ENCODE data around the gene MFAP4.

The MFAP4 gene

DNA sequence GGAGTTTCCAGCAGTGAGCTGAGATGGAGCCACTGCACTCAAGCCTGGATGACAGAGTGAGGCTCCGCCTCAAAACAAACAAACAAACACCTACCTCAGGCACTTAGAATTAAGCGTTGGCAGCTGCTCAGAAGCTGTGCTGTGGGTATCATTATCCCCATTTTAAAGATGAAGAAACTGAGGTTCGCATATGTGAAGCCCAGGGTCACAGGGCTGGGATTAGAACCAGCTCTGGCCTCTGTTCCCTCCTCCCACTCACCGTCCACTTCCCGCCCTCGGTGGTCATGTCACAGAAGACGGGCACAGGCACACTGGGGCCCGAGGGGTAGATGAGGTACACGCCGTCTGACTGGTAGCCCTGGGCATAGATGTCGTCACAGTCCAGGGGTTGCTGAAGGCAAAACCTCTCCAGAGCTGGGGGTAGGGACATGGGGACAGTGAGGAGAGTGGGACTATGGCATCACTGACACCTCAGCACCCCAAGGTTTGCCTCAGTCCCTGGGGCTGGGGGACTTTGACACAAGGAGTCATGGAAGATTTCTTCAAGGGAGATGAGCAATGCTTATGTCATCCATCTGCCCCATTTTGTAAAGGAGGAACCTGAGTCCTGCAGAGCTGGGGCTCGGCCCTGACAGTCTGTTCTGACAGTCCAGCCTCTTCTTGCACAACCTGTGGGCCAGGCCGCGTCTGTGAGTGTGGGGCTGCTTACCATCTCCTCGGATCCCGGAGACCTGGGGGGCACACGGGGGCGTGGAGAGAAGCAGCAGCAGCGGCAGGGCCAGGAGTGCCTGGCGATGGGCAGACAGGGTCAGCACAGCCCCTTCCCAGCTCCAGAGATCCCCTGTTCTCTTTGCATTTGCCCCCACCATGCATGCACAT is 700 bp downstream of the MFAP4 start:
- DNase-seq (ENCODE audit: low read depth in 2 of 3, low spot score in 1 of 3): no peak

DNA sequence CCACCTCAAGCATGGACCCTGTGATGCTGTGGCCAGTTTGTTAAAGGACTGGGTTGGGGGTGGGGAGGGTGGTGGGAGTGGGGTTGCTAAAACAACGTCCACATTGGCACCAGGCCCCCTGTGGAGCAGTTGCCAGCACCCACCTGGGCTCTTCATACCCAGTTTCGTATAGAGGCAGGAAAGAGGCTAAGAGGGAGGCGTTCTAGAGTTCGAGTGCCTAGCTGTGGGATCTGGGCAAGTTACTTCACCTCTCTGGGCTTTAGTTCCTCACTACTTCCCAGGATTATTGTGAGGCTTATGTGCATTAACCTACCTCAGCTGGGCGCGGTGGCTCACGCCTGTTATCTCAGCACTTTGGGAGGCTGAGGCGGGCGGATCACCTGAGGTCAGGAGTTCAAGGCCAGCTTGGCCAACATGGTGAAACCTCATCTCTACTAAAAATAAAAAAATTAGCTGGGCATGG is 1.4 kb downstream of the MFAP4 start:
- DNase-seq (ENCODE audit: low read depth in 2 of 3, low spot score in 1 of 3): no peak

DNA sequence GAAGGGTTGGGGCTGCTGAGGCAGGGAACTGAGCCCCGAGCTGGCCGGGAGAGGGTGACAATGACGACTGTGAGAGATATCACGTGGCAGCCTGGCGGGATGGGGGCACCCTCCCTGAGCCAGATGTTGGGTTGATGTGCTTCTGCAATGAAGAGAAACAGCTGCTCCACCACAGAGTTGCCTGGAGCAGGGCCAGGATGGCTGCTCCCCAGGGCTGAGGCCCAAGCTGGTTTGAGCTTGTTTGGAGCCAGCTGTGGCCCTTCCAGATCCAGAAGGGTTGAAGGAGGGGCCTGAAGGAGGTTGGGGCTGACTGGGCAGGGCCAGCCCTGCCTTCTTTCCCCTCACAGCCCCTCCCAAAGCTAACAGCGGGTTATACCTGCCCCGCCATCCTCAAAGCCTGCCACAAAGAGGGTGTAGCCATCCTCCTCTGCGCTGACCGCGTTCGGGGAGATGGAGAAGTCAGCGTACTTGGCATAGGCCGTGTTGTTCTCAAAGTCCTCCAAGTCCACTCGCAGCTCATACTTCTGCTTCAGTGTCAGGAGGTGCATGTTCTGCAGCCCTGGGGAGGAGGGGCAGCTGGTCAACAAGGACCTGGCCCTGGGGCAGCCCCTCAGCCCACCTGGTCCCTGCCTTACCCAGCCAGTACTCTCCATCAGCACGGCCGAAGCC is 2.1 kb downstream of the MFAP4 start:
- no peak for DNase-seq (ENCODE audit: low read depth in 2 of 3, low spot score in 1 of 3)

DNA sequence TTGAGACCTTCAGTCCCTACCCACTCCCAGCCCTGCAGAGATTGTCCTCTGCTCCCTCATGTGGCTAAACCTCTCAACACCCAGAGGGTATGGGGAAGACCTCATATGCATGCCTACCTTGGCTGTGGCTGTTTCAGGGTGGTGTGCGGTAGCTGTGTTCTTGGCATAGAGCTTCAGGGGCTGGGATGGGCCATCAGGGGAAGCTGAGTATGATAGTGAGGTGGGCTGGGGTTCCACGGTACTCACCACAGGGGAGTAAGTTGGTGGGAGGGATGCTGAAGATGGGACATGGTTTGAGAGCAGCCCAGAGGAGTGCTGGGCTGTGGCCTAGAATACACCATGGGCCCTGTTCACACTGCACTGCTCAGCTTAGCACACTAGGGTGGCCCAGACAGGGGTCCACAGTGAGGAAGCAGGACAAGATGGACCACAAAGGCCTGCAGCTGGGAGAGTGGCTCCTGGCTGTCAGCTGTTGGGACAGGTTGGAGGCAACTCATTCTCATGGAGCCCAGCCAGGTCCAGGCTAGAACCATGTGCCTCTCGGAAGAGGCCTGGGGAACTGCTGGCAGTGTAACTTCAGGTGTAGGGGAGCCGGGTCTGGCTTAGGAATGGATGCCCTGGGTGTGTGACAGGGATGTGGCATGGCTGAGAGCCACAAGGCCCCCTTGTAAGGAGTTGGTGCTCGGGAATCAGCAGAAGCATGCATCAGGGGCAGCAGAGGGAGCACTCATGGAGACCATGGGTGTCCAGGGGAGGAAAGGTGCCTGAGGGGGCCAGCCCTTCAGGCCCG is 3.1 kb downstream of the MFAP4 start:
- no peak for DNase-seq (ENCODE audit: low read depth in 2 of 3, low spot score in 1 of 3)

DNA sequence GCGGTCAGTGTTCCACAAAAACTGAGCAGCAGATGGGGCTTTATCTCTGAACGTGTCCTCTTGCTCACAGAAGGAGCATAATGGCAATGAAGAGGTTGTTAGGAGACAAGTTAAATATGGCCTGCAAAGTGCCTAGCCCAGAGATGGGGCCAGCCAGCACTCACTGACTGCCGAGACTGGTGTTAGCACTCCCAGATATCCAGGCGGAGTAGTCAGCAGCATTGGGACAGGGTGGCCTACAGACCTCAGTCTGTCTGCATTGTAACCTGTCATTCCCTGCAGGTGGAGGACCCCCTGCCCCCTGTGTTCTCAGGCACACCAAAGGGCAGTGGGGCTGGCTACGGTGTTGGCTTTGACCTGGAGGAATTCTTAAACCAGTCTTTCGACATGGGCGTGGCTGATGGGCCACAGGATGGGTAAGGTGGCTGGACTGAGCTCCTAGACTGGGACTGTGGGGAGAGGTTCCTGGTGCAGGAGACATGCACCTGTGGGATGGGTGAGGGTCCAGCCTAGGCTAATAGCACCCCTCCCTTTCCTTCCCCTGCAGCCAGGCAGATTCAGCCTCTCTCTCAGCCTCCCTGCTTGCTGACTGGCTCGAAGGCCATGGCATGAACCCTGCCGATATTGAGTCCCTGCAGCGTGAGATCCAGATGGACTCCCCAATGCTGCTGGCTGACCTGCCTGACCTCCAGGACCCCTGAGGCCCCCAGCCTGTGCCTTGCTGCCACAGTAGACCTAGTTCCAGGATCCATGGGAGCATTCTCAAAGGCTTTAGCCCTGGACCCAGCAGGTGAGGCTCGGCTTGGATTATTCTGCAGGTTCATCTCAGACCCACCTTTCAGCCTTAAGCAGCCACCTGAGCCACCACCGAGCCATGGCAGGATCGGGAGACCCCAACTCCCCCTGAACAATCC is 4.2 kb downstream of the MFAP4 start:
- no peak for DNase-seq (ENCODE audit: low read depth in 2 of 3, low spot score in 1 of 3)

DNA sequence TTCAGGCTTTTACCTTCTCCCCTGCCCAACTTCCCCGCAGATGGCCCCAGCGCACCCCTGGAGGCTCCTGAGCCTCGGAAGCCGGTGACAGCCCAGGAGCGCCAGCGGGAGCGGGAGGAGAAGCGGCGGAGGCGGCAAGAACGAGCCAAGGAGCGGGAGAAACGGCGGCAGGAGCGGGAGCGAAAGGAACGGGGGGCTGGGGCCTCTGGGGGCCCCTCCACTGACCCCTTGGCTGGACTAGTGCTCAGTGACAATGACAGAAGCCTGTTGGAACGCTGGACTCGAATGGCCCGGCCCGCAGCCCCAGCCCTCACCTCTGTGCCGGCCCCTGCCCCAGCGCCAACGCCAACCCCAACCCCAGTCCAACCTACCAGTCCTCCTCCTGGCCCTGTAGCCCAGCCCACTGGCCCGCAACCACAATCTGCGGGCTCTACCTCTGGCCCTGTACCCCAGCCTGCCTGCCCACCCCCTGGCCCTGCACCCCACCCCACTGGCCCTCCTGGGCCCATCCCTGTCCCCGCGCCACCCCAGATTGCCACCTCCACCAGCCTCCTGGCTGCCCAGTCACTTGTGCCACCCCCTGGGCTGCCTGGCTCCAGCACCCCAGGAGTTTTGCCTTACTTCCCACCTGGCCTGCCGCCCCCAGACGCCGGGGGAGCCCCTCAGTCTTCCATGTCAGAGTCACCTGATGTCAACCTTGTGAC is 5.1 kb downstream of the MFAP4 start:
- no peak for DNase-seq (ENCODE audit: low read depth in 2 of 3, low spot score in 1 of 3)

DNA sequence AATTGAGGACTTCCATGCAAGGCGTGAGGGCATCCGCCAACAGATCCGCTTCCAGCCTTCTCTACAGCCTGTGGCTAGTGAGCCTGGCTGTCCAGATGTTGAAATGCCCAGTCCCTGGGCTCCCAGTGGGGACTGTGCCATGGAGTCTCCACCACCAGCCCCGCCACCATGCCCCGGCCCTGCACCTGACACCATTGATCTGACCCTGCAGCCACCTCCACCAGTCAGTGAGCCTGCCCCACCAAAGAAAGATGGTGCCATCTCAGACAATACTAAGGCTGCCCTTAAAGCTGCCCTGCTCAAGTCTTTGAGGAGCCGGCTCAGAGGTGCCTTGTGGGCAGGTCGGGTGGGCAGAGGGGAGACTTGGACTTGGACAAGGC is 5.6 kb downstream of the MFAP4 start:
- no peak for DNase-seq (ENCODE audit: low read depth in 2 of 3, low spot score in 1 of 3)

DNA sequence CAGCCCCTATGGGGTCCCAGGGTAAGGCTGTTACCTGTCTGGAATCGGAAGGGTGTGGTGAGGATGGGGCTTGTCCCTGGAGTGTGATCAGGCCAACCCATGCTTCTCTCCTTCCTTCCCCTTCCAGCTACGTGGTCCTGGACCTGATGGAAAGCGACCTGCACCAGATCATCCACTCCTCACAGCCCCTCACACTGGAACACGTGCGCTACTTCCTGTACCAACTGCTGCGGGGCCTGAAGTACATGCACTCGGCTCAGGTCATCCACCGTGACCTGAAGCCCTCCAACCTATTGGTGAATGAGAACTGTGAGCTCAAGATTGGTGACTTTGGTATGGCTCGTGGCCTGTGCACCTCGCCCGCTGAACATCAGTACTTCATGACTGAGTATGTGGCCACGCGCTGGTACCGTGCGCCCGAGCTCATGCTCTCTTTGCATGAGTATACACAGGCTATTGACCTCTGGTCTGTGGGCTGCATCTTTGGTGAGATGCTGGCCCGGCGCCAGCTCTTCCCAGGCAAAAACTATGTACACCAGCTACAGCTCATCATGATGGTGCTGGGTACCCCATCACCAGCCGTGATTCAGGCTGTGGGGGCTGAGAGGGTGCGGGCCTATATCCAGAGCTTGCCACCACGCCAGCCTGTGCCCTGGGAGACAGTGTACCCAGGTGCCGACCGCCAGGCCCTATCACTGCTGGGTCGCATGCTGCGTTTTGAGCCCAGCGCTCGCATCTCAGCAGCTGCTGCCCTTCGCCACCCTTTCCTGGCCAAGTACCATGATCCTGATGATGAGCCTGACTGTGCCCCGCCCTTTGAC is 6.3 kb downstream of the MFAP4 start:
- DNase-seq (ENCODE audit: low read depth in 2 of 3, low spot score in 1 of 3): no peak

DNA sequence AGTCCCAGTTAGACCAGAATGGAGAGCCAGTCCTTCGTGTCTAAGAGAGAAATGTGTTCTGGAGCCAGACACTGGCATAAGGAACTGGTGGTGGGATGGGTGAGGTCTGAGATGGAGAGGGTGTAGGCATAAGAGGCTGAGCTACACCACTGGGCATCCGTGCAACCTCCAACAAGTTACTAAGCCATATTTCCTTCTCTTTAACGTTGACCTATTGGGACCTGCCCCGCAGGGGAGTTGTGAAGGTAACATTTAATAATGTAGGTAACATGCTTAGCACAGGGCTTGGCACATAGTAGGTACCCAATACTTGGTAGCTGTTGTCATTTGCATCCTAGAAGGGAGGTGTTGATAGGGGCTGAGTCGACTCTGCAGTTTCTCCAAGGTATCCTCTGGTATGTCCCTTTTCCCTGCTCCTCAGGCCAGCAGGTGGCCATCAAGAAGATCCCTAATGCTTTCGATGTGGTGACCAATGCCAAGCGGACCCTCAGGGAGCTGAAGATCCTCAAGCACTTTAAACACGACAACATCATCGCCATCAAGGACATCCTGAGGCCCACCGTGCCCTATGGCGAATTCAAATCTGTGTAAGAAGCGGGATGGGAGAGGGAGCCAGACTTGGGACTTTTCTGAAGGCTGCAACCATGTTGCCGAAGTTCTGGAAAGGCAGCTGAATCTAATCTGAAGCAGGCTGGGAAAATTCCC is 7.5 kb downstream of the MFAP4 start:
- DNase-seq (ENCODE audit: low read depth in 2 of 3, low spot score in 1 of 3): no peak

DNA sequence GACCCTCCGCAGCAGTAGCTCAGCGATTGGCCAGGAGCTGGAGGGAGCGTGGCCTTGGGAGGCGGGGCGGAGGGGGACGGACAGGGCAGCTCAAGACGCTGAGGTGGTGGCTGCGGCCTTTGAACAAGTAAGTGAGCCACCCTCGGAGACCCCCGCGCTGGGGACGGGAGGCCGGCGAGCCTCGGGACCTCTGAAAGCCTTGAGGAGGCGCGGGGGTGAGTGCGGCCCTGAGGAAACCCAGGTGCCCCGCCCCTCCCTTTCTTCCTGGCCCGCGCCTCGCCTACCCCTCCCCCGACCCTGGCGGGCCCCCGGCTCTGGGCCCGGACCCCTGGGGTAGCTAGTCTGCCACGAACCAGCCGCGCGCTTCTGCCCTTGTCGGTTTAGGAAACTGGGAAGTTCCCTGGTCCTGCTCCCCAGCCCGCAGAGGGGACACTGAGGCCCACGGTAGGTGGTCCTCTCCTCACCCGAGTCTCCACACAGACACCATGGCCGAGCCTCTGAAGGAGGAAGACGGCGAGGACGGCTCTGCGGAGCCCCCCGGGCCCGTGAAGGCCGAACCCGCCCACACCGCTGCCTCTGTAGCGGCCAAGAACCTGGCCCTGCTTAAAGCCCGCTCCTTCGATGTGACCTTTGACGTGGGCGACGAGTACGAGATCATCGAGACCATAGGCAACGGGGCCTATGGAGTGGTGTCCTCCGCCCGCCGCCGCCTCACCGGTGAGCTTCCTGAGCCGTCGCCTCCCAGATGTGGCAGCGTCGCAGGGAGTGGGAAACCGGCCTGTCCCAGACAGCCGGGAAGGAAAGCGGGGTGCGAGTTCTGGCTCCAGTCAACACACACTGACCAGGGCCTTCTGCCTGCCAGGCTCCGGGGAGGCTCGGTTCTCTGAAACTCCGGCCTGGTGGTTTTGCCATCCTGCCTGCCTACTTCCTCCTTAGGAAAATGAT is 8.3 kb downstream of the MFAP4 start, which contains the start of gene MAPK7:
MAPK7 (plus strand) TSS at position 83 of the 945 bp plus-strand sequence; CDS start at position 486, 403 bp downstream.
- no peak for DNase-seq (ENCODE audit: low read depth in 2 of 3, low spot score in 1 of 3)

DNA sequence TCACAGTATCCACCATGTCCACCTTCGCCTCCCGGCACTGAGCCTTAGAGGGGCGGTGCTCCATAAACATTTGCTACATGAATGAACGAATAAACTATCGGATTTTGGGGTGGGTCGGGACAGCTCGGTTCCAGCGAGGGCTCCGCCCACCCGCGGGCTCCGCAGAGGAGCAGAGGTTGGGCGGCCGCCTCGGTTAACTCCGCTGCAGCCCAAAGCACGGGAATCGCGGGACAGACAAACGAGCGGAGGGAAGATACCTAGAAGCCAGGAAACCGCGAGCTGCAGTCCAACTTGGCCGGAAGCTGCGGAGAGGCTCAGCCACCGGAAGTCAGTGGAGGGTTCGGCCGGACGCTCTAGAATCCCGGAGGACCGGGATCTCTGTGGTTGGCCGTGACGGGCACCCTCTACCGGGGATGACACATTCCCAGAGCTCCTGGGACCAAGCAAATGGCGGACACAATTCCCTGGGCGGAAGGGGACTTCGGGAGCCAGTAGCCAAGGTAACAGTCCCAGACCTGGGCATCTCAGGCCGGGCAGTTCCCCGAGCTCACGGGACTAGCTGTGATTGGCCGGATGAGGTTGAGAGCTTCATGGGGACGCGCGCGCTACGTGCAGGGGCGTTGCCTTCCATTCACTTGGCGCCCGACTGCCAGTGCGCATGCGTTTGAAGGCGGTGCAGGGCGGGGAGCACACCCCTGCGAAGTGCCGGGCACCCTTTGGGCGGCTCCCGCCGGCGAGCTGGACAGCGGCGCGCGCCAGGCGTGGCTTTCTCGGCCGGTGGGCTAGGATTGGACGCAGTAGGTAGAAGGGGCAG is 9.2 kb downstream of the MFAP4 start:
- DNase-seq (ENCODE audit: low read depth in 2 of 3, low spot score in 1 of 3): peak; percentile 87 to 96 (median 93)

DNA sequence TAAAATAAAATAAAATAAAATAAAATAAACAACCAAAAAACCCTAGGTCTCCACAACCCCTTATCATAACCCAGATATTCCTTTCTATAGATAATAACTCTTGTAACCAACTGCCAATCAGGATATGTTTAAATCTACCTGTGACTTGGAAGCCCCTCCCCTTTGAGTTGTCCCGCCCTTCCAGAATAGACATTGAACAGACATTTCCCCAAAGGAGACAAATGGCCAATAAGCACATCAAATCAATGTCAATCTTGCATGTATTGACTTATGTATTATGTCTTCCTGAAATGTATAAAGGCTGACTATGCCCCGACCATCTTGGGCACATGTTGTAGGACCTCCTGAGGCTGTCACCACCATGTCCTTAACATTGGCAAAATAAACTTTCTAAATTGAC is 10.2 kb downstream of the MFAP4 start:
- DNase-seq (ENCODE audit: low read depth in 2 of 3, low spot score in 1 of 3): peak in 1 of 3 donors; percentile 11

DNA sequence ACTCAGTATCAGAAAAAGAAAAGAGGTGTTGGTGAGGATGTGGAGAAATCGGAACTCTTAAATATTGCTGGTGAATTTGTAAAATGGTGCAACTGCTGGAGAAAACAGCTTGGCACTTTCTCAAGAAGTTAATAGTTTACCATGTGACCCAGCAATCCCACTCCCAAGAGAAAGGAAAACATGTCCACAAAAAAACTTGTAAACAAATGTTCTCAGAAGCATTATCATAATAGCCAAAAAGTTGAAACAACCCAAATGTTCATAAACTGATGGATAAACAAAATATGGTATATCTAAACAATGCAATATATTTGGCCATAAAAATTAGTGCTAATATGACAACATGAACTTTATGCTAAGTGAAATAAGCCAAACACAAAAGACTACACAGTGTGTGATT is 11.3 kb downstream of the MFAP4 start:
- DNase-seq (ENCODE audit: low read depth in 2 of 3, low spot score in 1 of 3): no peak

DNA sequence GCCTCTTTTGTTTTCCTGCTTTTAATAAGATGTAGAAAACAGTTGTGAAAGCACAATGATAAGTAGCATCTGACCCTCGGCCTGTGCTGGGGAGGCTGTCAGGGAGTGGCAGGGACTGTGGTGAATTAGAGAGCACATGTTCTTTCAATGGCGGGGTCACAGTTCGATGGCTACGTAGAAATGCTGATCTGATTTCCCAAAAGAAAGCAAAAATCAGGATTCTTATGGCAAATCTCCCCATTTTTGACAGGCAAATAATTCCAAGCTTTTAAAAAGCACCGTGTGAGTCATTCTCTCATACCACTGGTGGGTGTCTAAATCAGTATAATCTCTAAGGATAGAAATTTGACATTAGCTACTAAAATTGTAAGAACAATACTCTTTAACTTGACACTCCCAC is 12.9 kb downstream of the MFAP4 start:
- DNase-seq (ENCODE audit: low read depth in 2 of 3, low spot score in 1 of 3): no peak

DNA sequence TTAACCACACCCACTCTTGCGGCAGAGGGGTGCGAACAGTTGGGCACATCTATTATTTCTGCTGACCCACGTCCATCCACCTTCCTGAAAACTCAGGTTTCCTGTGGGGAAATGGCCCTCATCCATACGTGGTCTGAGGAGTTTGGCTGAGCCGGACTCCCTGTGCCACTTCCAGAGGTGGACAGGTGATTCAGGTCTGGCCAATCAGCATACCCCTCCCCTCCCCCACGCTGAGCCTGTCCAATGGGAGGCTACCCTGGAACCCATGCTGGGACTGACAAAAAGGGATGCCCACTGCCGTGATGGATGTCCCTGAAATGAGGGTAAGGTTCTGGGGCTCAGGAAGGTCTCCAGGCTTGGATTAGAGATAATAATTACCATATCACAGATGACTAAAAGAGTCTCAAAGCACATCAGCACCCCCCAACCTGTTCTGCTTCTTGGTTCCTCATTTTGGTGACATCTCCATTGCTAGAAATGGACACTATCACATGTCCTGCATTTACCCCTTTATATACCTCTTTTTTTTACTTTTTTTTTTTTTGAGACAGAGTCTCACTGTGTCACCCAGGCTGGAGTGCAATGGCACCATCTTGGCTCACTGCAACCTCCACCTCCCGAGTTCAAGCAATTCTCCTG is 14.0 kb downstream of the MFAP4 start:
- no peak for DNase-seq (ENCODE audit: low read depth in 2 of 3, low spot score in 1 of 3)

DNA sequence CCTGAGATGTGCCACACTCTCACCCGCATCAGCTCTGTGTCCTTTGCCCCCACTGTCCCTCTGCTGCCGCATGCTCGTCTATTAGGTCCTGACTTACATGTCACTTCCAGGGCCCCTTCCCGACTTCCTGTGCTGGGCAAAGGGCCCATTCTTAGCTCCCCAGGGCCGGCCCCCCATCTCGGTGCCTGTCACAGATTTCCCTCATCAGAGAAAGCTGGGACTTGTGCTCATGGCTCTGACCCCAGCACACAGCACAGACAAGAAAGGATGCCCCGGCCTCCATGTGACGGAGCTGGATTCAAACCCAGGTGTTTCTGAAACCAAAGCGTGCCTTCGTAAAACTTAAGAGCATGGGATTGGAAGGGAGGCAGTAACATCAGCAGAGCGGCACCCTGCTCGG is 14.6 kb downstream of the MFAP4 start:
- no peak for DNase-seq (ENCODE audit: low read depth in 2 of 3, low spot score in 1 of 3)
